GM18858 (cell line): ENCODE data around the gene CACNG3.
"Not testable (repeated sequence)": the region's sequence is repeated elsewhere in the genome, so short reads cannot be mapped to it uniquely, and the experiment has no call there.

Source experiments
- ATAC-seq: cut with Tn5 transposase; IDR thresholded peaks from one replicate; pipeline ENCODE4 v1.9.1; 2021; ENCODE audit not compliant: unreplicated experiment

CACNG3 gene

DNA sequence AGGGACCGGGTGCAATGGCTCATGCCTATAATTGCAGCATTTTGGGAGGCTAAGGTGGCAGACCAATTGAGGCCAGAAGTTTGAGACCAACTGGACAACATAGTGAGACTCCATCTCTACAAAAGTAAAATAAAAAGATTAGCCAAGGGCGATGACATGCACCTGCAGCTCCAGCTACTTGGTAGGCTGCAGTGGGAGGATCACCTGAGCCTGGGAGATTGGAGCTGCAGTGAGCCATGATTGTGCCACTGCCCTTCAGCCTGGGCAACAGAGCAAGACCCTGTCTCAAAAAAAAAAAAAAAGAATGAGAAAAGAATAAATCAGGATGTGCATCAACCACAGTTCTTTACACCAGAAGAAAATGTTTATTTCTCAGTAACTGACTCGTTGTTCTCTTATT, 76.0 kb downstream of the CACNG3 start:
- no peak for ATAC-seq

DNA sequence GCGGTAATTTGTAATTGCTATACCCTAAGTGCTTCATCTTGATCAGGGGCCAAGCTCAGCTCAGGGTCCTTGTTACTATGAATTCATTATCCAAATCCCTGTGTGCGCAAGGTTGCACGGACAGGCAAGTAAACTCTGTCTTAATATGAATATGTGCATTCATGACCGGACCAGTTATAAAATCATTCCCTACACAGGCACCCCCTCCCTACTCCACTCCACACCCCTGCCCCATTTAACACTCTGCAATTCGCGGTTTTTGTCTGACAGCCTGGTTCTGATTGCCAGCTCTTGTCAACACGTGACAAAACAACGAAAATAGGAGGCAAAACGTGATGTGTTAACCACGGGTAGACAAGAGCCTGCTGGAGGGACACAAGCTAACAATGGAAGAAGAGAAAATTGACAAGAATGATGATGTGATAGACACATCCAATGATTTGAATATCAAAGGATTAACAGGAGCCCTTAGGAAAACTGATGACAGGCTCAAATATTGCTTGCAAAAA, 76.5 kb downstream of the CACNG3 start:
- no peak for ATAC-seq

DNA sequence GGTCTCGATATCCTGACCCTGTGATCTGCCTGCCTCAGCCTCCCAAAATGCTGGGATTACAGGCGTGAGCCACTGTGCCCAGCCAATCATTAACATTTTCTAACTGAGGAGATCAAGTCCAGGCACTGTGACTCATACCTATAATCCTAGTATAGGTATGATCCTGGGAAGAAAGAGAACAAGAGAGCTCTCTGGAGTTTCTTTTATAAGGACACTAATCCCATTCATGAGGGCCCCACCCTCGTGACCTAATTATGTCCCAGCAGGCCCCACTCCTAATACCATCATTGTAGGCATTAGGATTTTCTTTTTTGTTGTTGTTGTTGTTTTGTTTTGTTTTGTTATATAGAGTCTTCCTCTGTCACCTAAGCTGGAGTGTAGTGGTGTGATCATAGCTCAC, 80.4 kb downstream of the CACNG3 start:
- no peak for ATAC-seq

DNA sequence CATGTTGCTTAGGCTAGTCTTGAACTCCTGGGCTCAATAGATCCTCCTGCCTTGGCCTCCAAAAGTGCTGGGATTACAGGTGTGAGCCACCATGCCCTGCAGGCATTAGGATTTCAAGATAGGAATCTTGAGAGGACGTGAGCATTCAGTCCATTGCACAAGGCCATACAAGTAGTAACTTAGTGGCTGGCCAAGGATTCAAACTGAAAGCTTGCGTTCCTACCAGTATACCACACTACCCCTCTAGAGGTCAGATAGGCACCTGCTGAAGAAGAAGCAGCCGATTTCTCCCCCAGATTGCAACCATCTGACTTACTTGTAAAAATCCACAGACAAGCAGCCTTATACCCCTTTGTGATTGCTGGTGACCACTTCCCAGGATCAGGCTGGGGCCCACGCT, 80.9 kb downstream of the CACNG3 start:
- no peak for ATAC-seq

DNA sequence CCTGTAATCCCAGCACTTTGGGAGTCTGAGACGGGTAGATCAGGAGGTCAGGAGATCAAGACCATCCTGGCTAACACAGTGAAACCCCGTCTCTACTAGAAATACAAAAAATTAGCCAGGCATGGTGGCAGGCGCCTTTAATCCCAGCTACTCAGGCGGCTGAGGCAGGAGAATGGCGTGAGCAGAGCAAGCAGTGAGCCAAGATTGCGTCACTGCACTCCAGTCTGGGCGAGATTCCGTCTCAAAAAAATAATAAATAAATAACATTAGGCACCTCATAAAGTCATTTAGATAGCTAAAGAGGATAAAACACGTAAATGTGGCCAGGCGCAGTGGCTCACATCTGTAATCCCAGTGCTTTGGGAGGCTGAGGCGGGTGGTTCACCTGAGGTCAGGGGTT, 87.7 kb downstream of the CACNG3 start:
- not testable (repeated sequence) for ATAC-seq

DNA sequence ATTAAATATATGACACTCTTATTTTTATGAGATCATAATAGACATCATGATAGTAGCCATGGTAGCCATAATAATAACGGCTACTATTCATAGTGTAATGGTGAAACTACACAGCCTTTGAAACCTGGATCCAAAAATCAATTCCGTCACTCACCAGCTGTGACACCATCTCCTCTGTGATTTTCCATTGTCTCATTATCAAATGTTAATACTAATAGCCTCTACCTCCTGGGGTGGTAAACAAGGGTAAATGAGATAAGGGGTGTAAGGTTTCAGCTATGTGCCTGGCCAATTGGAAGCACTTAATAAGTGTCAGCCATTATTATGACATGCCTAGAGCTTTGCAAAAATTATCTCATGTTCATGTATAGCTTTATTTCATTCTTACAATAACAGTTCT, 88.6 kb downstream of the CACNG3 start:
- ATAC-seq = no peak

DNA sequence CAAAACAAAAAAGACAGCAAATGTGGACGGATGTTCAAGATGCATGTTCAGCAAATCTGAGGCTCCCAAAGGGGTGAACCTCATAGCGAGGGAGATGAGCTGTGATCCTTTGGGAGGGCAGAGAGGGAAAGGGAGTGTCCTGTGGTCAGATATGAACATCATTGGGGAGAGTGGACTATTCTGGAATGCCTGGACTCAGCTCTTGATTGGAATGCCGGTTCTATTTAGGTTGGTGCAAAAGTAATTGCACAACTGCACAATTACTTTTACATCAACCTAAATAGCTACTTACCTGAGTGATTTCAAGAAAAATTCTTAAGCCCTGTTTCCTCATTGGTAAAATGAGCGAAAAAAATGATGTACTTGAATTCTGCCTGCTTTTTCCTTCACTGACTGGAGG, 89.6 kb downstream of the CACNG3 start:
- no peak for ATAC-seq

DNA sequence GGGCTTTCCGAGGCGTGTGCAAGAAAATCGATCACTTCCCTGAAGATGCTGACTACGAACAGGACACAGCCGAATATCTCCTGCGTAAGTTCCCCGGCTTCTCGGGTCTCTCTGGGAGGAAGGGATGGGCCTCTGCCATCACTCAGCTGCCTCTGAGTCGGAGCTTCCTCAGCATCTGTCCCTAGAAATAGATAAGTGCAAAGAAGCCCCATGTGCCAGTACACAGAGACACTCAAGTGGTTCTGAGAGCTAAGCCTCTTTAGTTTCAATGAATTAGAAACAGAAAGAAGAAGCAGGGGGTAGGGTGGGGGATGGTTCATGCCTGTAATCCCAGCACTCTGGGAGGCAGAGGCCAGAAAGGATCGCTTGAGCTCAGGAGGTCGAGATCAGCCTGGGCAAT, 90.6 kb downstream of the CACNG3 start:
- no peak for ATAC-seq

DNA sequence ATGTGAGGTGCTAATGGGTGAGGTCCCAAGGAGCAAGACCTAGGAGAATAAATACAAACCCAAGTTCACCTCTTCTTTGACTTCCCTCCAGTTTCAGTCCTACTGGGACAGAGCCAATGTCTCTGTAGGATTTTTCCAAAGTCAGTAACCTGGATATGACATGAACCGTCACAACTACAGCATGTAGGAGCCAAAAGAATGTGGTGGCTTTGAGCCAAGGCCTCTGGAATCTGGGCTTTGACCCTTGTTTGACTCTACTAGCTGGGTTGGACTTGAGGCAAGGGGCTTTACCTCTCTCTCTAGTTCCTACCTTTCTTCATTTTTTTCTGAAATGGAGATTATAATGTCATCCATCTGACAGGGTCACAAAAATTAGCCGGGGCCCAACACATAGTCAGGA, 91.4 kb downstream of the CACNG3 start:
- ATAC-seq = no peak

DNA sequence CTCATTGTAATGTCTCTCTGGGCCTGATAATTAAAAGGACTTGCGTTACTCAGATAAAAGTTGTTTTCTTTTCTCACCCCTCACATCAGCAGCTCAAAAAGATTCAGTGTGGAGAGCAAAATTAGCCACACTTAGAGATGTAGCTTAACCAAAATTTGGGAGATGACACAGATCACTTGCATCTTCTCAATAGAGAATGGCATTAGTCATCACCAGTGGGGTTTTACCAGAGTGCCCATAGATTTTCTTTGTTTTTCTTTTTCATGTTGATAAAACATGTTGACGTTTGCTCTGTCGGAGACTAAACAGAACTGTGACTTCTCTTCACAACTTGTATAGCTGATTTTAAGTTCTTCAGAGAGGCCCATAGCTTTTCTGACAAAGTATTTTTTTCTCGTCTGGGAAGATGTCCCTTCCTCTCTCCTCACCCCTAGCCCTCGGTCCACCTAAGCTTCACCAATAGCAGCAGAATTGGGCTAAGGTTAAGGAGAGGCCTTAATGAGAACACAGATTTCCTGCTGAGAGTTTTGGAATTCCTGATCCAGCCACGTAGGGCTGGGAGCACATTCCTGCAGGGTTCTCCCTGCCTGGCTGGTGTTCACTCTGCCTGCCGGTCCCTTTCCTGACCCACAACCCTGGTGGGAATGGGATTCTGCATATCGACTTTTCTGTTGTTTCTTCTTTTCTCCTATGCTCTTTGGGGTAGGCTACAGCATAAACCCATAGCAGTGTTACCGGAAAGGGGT, 92.6 kb downstream of the CACNG3 start:
- no peak for ATAC-seq

DNA sequence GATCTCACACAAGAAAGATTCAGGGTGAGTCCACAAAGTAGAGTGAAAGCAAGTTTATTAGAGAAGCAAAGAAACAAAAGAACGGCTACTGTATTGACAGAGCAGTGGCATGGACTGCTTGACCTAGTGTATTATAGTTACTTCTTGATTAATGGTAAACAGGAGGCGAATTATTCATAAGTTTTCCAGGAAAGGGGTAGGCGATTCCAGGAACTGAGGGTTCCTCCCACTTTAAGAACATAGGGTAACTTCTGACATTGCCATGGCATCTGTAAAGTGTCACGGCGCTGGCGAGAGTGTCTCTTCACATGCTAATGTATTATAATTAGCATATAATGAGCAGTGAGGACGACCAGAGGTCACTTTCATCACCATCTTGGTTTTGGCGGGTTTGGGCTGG, 93.2 kb downstream of the CACNG3 start:
- ATAC-seq = no peak

DNA sequence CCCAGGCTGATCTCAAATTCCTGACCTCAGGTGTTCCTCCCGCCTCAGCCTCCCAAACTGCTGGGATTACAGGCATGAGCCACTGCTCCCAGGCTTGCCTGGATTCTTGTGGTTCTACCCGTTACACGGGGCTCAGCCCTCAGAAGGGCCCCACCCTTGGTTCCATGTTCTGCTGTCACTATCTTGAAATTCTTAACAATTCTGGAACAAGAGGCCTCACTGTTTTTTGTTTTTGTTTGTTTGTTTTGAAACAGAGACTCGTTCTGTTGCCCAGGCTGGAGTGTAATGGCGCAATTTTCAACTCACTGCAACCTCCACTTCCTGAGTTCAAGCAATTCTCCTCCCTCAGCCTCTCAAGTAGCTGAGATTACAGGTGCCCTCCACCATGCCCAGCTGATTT, 96.6 kb downstream of the CACNG3 start:
- no peak for ATAC-seq

DNA sequence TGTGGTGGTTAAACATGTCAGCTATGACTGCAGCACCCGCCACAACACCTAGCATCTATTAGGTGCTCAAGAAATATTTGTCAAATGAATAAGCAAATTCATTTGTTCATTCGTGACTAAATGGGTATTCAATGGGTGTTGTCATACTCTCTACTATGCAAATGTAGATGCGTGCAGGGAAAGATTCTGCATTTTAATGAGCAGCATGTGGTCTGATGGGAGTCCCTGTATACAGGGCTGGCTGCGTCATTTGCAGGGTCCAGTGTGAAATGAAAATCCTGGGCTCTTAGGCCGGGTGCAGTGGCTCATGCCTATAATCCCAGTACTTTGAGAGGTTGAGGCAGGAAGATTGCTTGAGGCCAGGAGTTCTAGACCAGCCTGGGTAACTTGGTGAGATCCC, 97.5 kb downstream of the CACNG3 start:
- ATAC-seq = no peak

DNA sequence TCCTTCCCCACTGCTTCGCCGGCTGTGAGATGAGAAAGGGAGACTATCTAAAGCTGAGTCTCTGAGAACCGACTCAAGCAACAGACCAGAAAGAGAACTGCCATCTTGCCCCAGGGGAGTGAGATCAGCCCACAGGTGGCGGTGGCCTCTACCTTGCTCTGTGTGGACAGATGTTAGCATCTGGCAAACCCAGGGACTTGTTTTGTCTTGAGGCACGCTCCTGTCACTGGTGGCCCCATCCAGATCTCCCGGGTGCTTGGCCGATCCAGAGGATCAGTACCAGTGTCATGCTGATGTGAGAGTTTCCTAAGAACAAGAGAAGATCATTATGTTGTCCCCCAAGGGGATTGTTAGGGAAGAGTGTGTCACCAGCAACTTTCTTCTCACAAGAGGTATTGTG, 101.4 kb downstream of the CACNG3 start:
- no peak for ATAC-seq

DNA sequence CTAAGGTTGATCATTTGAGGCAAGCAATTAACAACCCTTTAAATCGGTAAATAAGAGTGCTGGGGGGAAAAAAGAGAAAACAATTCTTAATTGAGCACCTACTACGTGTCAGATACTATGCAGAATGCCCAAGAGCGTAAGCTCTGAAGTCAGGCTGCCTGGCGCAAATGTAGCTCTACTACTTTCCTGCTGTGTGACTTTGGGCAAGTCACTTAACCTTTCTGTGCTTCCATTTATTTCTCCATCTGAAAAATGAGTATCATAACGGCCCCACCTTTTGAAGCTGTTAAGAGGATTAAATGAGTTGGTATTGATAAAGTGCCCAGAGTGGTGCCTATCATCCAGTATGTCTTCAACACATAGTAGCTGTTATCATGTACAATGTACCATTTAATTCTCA, 102.0 kb downstream of the CACNG3 start:
- no peak for ATAC-seq

DNA sequence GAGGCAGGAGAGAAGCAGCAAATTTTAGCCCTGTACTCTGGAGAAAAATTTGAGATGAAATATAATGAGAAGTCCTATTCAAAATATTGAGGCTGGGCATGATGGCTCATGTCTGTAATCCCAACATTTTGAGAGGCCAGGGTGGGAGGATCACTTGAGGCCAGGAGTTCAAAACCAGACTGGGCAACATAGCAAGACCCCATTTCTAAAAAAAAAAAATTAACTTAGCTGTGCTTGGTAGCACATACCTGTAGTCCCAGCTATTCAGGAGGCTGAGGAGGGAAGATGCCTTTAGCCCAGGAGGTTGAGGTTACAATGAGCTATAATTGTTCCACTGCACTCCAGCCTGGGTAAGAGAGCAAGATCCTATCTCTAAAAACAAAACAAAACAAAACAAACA, 103.4 kb downstream of the CACNG3 start:
- ATAC-seq = no peak

DNA sequence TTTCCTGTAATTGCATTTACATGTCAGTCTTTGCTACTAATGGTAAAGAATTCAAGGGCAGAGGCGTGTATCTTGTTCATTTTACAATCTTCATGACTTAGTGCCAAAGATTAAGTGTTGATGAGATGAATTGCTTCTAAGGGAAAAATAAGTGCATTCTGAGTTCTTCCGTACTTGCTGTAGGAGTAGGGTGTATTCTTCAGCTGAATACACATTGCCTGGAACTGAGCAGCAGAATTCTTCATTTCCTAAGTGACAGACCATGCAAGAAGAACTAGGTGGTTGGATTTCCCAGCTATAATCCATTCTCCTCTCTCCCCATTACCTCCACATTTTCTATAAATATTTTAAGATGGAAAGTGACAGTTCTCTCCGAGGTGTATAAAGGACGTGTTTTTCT, 104.8 kb downstream of the CACNG3 start:
- no peak for ATAC-seq

DNA sequence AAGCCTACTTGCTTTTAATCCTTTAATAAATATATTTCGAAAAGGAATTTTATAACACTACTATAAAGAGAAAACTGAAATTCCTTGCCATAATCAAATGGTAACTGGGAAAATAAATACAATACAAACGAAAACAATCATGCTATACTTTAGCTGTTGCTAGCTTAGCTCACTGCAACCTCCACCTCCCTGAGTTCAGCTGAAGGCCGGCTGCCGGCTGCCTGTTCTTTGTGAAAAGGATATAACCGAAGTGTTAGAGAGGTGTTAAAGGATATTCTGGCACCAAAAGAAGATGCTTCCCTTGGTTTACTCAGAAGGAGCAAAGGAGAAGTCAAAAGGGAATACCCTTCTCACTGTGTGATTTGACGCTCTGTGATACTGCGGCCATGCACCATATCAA, 108.5 kb downstream of the CACNG3 start:
- ATAC-seq = no peak

DNA sequence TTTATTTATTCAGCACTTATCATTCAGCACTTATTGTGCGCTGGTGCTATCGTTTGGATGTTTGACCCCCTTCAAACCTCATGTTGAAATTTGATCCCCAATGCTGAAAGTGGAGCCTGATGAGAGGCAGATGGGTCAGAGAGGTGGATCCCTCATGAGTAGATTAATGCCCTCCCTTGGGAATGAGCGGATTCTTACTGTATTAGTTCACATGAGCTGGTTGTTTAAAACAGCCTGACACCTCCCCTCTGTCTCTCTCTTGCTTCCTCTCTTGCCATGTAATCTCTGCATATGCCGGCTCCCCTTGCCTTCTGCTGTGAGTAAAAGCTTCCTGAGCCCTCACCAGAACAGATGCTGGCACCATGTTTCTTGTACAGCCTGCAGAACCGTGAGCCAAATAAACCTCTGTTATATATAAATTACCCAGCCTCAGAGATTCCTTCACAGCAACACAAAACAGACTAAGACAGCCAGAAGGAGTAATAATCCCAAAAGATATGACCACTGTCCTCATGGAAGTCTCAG, 111.1 kb downstream of the CACNG3 start:
- ATAC-seq = no peak

DNA sequence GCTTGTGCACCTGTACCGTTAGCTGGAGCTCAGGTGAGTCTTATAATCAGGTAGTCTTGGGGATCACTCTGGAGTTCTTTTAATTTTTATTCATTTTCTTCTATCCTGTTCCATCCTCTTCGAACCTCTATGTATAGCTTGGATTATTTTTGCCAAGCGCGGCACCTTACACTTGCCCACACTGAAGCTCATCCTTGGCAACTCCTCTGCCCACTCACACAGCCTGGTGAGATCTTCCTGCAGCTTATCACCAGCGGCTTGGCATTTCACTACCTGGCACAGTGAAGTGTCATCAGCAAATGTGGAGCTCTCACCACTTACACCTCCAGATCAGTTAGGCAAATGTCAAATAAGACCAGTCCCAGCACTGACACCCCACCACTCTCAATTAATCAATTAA, 116.7 kb downstream of the CACNG3 start:
- ATAC-seq = no peak

DNA sequence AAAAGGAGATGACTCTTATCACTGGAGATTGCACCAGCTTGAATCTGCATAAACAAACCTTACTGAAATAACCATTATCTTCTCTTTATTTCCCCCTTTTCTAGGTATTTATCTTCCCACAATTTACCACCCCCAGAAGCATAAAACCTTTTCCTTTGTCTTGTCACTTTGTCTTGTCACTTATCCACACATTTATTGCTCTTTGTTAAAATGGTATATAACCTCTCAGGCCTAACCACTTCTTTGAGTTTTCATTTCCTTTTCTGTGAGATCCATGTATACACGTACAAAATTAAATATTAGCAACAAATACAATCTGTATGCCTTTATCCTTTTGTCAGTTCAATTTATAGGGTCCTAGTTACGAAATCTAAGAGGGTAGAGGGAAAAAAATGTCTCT, 122.9 kb downstream of the CACNG3 start:
- no peak for ATAC-seq

DNA sequence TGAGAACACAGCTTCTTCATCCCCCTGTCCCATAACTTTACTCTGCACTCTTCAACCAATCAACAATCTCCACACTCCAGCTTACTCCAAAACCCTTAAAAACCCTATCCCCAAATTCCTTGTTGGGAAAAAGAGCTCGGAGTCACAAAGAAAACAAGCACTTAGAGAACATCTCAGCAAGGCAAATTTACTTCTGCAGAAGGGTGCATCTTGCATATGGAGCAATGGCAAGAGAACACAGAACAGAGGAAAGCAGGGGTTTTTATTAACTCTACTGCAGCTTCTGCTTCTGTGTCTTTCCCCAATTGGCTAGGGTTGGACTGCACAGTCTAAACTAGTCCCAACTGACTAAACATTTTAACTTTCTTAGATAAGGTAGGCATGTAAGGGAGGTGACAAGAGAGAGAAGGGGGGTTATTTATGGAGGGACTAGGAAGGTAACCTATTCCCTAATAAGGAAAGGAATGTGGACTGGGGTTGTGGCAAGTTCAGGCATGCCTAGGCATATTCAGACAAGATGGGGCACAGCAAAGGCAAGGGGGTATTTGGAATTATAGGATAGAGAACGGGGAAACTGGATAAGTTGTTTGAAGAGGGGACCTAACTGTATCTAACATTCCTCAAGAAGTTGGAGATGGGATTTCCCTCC, 125.5 kb downstream of the CACNG3 start:
- ATAC-seq = no peak
